Endothelial cell of umbilical vein (primary cell): Measurements from ENCODE around the gene DCAF4.

Experiments used
- CTCF ChIP-seq, 2 donors: IDR thresholded peaks; 1 replicate in 1 of 2; 2 replicates in 1 of 2; pipeline ENCODE4 v1.5.1; 2011; ENCODE audit warnings: low read length in 2 of 2, mild to moderate bottlenecking in 2 of 2, moderate library complexity in 2 of 2, control low read depth in 1 of 2, inconsistent platforms in 1 of 2, low read depth in 1 of 2; ENCODE audit not compliant: insufficient read depth in 1 of 2; ENCODE audit errors: extremely low read depth in 1 of 2
- MYC ChIP-seq: IDR thresholded peaks from one replicate; pipeline ENCODE4 v1.6.1; 2011; ENCODE audit warnings: mild to moderate bottlenecking, low read depth, low read length
- POLR2AphosphoS5 ChIP-seq: IDR thresholded peaks from 2 replicates; pipeline ENCODE4 v1.6.1; 2012; ENCODE audit warnings: low read depth, mild to moderate bottlenecking, control low read depth, low read length, moderate library complexity; ENCODE audit not compliant: insufficient read depth

DNA sequence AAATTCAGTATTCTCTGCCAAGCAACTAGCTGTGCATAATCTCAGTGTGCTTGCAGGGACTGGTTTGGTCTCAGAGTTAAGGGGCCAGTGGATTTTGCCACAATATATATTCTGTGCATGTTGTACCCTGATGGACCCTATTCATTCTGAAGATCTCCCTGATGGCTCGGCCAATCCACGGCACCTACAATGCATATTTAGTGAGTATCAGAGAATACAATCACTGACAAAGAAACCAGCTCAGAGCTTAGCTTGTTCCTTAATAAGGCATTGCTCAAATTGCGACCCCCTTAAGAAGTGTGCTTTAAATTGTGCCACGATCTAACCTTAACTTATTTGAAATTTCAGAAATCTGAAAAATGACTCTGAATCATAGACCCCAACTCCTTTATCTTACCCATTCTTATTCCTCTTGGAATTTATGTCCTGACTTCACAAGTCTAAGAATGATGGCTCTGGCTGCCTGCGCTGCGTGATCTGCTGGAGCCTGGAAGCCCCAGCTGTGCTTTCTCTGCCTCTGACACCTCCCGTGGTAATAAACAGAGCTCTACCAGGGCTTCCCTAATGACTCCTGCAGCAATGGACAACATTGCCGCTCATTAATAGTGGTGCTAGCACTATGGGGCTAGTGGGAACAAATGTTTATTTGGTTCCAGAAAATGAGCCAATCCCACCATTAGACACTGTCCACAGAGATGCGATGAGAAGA, 9.0 kb upstream of the DCAF4 start:
- TF ChIP-seq CTCF (IDR thresholded peaks at IDR 0.05; ENCODE audit: extremely low read depth in 1 of 2, insufficient read depth in 1 of 2, low read depth in 1 of 2, low read length in 2 of 2) (no peak), POLR2AphosphoS5 (no peak), MYC (no peak)
